Mesodermal cell (in vitro differentiated cells): ENCODE measurements around the gene CRELD2.
"Not testable (repeated sequence)": the region's sequence is repeated elsewhere in the genome, so short reads cannot be mapped to it uniquely, and the experiment has no call there.

Experiments used
- H3K27ac ChIP-seq: 2 replicates; pipeline ENCODE4 v1.7.0; 2013; ENCODE audit warnings: mild to moderate bottlenecking, low read depth, low read length, moderate library complexity; ENCODE audit not compliant: severe bottlenecking
- H3K36me3 ChIP-seq: 2 replicates; pipeline ENCODE4 v1.7.1; 2013; ENCODE audit warnings: mild to moderate bottlenecking, low read length, moderate library complexity; ENCODE audit not compliant: control insufficient read depth, insufficient read depth
- H3K4me1 ChIP-seq: one replicate; pipeline ENCODE4 v1.7.1; 2013; ENCODE audit warnings: mild to moderate bottlenecking, low read length; ENCODE audit not compliant: insufficient read depth, control insufficient read depth, poor library complexity, severe bottlenecking
- H3K4me3 ChIP-seq: 2 replicates; pipeline ENCODE4 v1.7.0; 2013; ENCODE audit warnings: low read length, control low read depth, mild to moderate bottlenecking; ENCODE audit not compliant: insufficient read depth, poor library complexity, severe bottlenecking; ENCODE audit errors: extremely low read depth
- H3K9me3 ChIP-seq: 2 replicates; pipeline ENCODE4 v1.7.1; 2013; ENCODE audit warnings: mild to moderate bottlenecking, low read length, moderate library complexity; ENCODE audit not compliant: control insufficient read depth
- WGBS, 2 experiments: methylation state at CpG; one replicate each; pipeline ENCODE4 v1.1.5; 2013; ENCODE audit warnings: missing lambda C conversion rate in 2 of 2; ENCODE audit not compliant: insufficient coverage in 2 of 2; 5-methylcytosine and 5-hydroxymethylcytosine counted together

The CRELD2 gene

DNA sequence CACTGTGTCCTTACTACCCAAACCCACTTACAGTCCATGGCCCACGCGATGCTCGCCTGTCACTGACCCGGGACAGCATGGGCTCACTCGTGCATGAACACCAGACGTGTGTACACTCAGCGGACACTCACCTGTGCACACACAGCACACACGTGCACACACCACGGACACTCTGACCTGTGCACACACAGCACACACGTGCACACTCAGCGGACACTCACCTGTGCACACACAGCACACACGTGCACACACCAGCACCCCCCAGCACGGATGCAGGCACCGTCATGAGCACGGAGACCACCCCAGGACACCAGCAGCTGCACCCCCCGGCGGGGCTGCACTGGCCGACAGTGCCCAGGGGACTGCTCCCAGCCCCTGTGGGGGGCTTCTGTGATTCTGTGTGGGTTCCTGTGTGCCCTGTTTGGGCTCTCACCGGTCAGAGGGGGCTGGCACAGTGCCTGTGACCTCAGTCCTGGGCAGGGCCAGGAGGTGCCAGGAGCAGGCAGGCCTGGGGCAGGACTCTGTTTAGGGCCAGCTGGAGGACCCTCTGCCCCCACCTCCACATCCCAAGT, 20.2 kb downstream of the CRELD2 start:
- Histone ChIP-seq H3K4me3 (no peak overlapping the region), H3K27ac (no peak overlapping the region), H3K36me3 (no peaks in the 10 kb centered on the region), H3K9me3 (no peaks in the 10 kb centered on the region), H3K4me1 (peaks cover 31% of the 10 kb centered on the region)
- WGBS, 2 experiments: 95 to 97% methylated on average over 10 to 16 of the region's 19 CpGs

DNA sequence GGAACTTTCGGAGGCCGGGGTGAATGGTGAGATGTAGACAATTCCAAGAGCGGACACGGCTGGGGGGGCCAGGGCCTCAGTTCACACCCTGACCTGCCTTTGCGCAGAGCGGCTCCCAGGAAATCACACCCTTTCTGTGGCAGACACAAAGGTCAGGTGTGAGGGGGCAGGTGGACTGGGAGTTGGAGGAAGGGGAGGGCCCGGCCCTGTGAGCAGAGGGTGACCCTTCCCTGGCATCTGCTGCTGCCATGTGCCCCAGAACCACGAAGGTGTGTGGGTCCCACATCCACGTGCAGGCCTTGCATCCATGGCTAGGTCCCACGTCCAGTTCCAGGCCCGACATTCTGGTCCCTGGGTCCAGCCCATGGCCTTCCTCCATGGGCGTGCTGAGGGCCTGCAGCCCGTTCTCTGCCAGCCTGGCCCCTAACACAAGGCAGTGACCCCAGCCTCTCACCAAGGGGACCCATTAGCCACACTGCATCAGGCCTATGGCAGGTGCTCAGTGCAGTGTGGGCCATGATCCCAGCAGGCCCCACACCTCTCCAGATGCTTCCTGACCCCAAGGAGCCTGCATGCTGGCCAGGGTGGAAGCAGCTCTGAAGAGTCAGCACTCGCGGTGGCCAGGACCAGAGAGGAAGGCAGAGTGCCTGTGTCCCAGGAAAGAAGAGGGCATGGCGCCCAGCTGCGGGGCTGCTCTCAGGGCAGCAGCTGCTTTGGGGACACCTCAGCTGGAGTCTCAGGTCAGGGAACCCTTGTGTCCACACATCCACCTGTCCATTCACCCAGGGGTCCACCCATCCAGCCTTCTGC, 23.3 kb downstream of the CRELD2 start:
- peaks cover 20% of the 10 kb centered on the region for H3K4me1 ChIP-seq
- H3K27ac ChIP-seq: no peak overlapping the region
- H3K36me3 ChIP-seq: no peaks in the 10 kb centered on the region
- WGBS, 2 experiments: 90 to 96% methylated on average over 13 to 17 of the region's 17 CpGs
- H3K9me3 ChIP-seq: no peaks in the 10 kb centered on the region
- H3K4me3 ChIP-seq: no peak overlapping the region

DNA sequence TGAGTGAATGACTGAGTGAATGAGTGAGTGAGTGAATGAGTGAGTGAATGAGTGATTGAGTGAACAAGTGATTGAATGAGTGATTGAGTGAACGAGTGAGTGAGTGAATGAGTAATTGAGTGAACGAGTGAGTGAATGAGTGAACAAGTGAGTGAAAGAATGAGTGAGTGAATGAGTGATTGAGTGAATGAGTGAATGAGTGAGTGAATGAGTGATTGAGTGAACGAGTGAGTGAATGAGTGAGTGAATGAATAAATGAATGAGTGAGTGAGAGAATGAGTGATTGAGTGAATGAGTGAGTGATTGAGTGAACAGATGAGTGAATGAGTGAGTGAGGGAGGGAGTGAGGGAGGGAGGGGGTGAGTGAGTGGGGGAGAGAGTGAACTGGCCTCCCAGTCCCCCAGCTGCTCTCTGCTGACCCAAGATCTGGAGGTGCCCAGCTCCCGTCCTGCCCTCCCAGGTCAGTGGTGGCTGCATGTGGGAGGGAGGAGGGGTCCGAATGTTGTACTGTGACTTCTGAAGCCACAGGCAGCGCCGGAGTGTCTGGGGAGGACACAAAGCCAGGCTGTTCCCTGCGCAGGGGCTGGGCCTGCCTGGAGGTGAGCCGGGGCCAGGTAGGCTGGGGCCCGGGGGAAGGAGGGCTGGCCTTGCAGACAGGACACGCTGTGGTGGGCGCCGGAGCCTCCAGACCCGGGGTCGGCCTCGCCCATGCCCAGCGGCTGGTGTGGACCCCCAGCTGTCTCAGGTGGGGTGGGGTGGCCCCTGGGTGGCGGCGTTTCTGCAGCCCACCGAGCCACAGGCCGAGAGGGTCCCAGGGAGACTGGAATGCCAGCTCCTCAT, 24.4 kb downstream of the CRELD2 start:
- no peaks in the 10 kb centered on the region for H3K9me3 ChIP-seq
- H3K27ac ChIP-seq: no peak overlapping the region
- no peak overlapping the region for H3K4me3 ChIP-seq
- H3K36me3 ChIP-seq: no peaks in the 10 kb centered on the region
- peaks cover 18% of the 10 kb centered on the region for H3K4me1 ChIP-seq
- 89 to 93% methylated on average over 13 to 19 of the region's 21 CpGs for WGBS, 2 experiments

DNA sequence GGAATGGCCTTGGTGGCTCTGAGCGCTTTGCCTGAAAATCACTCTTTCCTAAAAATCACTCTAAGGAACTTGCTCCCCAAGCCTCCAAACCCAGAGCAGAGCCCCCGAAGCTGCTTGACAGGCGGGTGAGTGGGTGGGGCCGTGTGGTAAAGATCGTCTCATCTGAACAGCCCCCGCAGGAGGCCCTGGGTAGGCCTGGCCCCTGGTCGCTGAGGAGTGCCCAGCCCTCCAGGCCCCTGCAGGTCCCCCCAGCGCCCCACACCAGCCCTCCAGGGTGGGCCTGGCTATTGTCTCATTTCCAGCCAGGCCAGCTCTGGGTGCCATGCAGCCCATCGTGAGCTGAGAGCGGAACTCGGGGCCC, 25.0 kb downstream of the CRELD2 start:
- Histone ChIP-seq H3K4me3 (no peak overlapping the region), H3K4me1 (peaks cover 12% of the 10 kb centered on the region), H3K27ac (no peak overlapping the region), H3K9me3 (no peaks in the 10 kb centered on the region), H3K36me3 (no peaks in the 10 kb centered on the region)
- 81 to 88% methylated on average over 6 to 7 of the region's 11 CpGs for WGBS, 2 experiments

DNA sequence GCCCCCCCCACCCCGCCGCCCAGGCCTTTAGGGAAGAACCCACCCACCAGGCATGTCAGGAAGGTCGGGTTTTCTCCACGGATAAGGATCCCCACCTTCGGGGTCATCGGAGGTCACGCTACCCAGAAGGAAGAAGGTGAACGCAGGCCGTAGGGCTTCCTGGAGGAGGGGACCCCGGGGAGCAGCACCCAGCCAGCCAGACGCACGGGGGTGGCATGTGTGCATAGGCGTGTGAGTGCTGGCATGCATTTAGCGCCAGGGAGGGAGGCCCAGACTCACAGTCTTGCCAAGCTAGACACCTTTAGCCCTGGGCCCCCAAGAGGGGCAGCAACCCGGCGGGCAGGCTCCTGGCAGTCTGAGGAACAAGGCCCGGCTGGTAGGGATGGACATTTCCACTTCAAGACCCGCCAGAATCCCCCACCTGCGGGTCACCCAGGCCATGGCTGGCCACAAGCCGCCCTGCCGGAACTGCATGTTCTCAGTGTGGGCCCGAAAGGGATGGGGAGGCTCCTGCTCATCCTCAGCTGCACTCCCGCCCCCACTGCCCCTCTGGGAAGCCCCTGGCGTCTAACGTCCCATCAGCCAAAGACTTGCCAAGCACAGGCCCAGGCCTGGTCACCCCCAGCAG, 25.5 kb downstream of the CRELD2 start:
- no peak overlapping the region for H3K27ac ChIP-seq
- H3K4me1 ChIP-seq: peaks cover 11% of the 10 kb centered on the region
- 94 to 97% methylated on average over 21 to 24 of the region's 25 CpGs for WGBS, 2 experiments
- no peaks in the 10 kb centered on the region for H3K9me3 ChIP-seq
- no peaks in the 10 kb centered on the region for H3K36me3 ChIP-seq
- H3K4me3 ChIP-seq: no peak overlapping the region

GRCh38 chr22:49944399-49944891, 26.0 kb downstream of the CRELD2 start:
- Histone ChIP-seq H3K27ac (no peak overlapping the region), H3K4me3 (no peak overlapping the region), H3K9me3 (no peaks in the 10 kb centered on the region), H3K4me1 (peaks cover 11% of the 10 kb centered on the region), H3K36me3 (no peaks in the 10 kb centered on the region)
- 98 to 99% methylated on average over 11 to 13 of the region's 13 CpGs for WGBS, 2 experiments

- H3K4me3 ChIP-seq, H3K27ac ChIP-seq, H3K9me3 ChIP-seq, H3K36me3 ChIP-seq: not testable (repeated sequence)
- H3K4me1 ChIP-seq: peaks cover 11% of the 10 kb centered on the region
- 88% methylated on average over 3 of the region's 17 CpGs; no CpG with 5 or more reads in 1 of the 2 experiments for WGBS, 2 experiments
These were observed 26.8 kb downstream of the CRELD2 start for GRCh38 chr22:49945042-49945794.

DNA sequence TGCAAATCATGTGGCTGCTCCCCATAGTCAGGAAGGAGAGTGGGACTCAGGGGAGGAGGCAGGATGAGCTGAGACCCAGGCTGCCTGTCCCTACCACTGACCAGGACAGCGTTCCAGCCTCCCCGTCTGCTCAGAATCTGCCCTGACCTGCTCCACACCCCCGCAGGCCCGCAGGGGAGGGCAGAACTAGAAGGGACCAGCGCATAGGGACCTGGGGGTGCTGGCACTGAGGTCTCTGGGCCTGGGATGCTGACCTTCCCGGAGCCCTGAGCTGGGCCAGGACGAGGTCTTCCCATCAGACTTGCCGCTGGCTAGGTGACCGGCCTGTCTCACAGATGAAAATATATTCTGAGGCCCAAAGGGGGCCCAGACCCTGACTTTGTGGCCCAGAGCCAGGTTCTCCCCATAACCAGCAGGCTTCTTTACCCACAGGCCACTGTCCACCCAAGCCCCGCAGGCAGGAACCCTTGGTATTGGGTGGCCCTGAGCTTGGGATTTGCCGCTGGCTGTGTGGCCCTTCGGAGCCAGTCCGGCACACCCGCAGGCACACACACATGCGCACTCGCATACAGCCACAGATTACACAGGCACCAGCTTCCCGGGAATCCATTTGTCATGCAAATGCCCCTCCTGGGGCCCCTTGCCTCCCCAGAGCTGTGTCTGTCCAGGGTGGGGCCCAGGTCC, 28.3 kb downstream of the CRELD2 start:
- H3K27ac ChIP-seq: no peak overlapping the region

DNA sequence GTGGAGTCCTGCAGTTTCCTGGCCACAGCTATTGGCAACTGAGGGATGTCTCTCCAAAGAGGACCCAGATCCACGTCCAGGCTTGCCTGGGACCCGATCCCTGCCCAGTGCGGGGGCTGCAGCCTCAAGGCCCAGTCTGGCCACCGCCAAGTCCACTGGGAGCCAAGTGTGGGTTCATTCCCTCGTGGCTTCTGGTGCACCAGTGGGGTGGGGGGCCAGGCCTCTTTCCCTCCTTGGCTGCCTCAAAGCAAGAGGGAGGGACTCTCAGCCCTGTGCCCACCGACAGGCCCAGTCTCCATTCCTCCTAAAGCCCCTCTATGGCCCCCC, 28.8 kb downstream of the CRELD2 start:
- no peak overlapping the region for H3K27ac ChIP-seq
- no peaks in the 10 kb centered on the region for H3K9me3 ChIP-seq
- H3K36me3 ChIP-seq: no peaks in the 10 kb centered on the region
- peaks cover 28% of the 10 kb centered on the region for H3K4me1 ChIP-seq
- no peak overlapping the region for H3K4me3 ChIP-seq
- 66 to 81% methylated on average over 5 of the region's 6 CpGs for WGBS, 2 experiments

More for the DNA sequence above, 28.3 kb downstream of the CRELD2 start:
- 71 to 72% methylated on average over 14 to 15 of the region's 17 CpGs for WGBS, 2 experiments
- Histone ChIP-seq H3K36me3 (no peaks in the 10 kb centered on the region), H3K9me3 (no peaks in the 10 kb centered on the region), H3K4me1 (peaks cover 23% of the 10 kb centered on the region), H3K4me3 (no peak overlapping the region)
